Left lung (tissue), 10 donors: ENCODE results near the gene PROB1. TPM values are rescaled to one million over a fixed set of nuclear protein-coding genes. Genes with fewer than 3 reads are reported as not detected.
"Not testable (repeated sequence)": the region's sequence is repeated elsewhere in the genome, so short reads cannot be mapped to it uniquely, and the experiment has no call there.

Experiments used
- ATAC-seq: fragments of 200-7000 bp; cut with Tn5 transposase; one replicate; pipeline ENCODE4 v1.9.1; 2020; ENCODE audit warnings: moderate library complexity
- DNase-seq, 4 donors: peaks; one replicate each; pipeline ENCODE4 v3.0.0-alpha.2; 2013 to 2020
- H3K27ac ChIP-seq, 2 donors: fragments of 200-600 bp; sonication (generic) in 1 of 2; one replicate each; pipeline versions ENCODE4 v1.5.0 to v1.8.0; 2020 to 2021
- H3K27me3 ChIP-seq, 2 donors: fragments of 200-600 bp; sonication (generic) in 1 of 2; one replicate each; pipeline versions ENCODE4 v1.5.0 to v1.8.0; 2020 to 2021
- H3K36me3 ChIP-seq, 2 donors: fragments of 200-600 bp; sonication (generic) in 1 of 2; one replicate each; pipeline versions ENCODE4 v1.5.0 to v1.8.0; 2020 to 2021
- H3K4me1 ChIP-seq, 2 donors: fragments of 200-600 bp; one replicate each; pipeline ENCODE4 v1.8.0; 2021
- H3K4me3 ChIP-seq, 2 donors: fragments of 200-600 bp; sonication (generic) in 1 of 2; one replicate each; pipeline versions ENCODE4 v1.5.0 to v1.8.0; 2020 to 2021; ENCODE audit warnings: mild to moderate bottlenecking in 1 of 2
- H3K9me3 ChIP-seq, 2 donors: fragments of 200-600 bp; sonication (generic) in 1 of 2; one replicate each; pipeline versions ENCODE4 v1.5.0 to v1.8.0; 2020 to 2021
- intact Hi-C, 2 donors: fragments of 100-400 bp; cut with DNase I; formaldehyde crosslinking; loops; one replicate each; pipeline versions ENCODE4 v1.11.2 to v1.14.2; 2022
- polyA plus RNA-seq, 6 donors: library from polyadenylated mRNA; unstranded; fragments of 120-200 nt; gene quantifications; one replicate each; pipeline ENCODE4 v1.2.1, GENCODE V29; 2013; ENCODE audit not compliant: insufficient read length in 6 of 6
- total RNA-seq, 2 donors: library from RNA; stranded (reverse); fragmentation: NEBNext Ultra II Directional; extraction: Animal tissue kit (Norgen Biotek cat#: 25700); gene quantifications; one replicate each; pipeline ENCODE4 v1.2.1, GENCODE V29; 2021
- TF ChIP-seq, protein P1 (sequence below), 2 donors: fragments of 200-600 bp; sonication (generic) in 1 of 2; IDR thresholded peaks; one replicate each; pipeline versions ENCODE4 v1.5.0 to v1.8.0; 2021; ENCODE audit warnings: antibody characterized with exemption in 2 of 2
- donor health status: DM: no; HTN: yes; CAD: no.
- donor health status: DM: no; HTN: no; CAD: no.

The PROB1 gene
- total and polyA plus RNA-seq, 8 donors, result 0.73 to 1.8 (median 1.1) TPM

DNA sequence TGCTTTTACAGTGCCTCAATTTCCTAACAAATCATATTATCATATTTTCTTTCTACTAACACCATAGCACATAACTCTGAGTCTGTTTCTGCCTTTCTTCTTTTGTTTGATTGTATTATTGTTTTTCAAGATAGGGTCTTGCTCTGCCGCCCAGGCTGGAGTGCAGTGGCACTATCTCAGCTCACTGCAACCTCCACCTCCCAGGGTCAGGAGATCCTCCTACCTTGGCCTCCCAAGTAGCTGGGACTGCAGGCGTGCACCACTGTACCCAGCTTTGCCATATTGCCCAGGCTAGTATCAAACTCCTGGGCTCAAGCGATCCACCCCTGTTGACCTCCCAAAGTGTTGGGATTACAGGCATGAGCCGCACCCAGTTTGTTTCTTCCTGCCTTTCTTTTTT is 34.5 kb downstream of the PROB1 start:
- TF ChIP-seq, protein P1, sequence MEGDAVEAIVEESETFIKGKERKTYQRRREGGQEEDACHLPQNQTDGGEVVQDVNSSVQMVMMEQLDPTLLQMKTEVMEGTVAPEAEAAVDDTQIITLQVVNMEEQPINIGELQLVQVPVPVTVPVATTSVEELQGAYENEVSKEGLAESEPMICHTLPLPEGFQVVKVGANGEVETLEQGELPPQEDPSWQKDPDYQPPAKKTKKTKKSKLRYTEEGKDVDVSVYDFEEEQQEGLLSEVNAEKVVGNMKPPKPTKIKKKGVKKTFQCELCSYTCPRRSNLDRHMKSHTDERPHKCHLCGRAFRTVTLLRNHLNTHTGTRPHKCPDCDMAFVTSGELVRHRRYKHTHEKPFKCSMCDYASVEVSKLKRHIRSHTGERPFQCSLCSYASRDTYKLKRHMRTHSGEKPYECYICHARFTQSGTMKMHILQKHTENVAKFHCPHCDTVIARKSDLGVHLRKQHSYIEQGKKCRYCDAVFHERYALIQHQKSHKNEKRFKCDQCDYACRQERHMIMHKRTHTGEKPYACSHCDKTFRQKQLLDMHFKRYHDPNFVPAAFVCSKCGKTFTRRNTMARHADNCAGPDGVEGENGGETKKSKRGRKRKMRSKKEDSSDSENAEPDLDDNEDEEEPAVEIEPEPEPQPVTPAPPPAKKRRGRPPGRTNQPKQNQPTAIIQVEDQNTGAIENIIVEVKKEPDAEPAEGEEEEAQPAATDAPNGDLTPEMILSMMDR (IDR thresholded peaks at IDR 0.05), result no peak
- intact Hi-C loops, result no loop called here
- Histone ChIP-seq H3K27ac (no peak overlapping the region), H3K27me3 (no peaks in the 10 kb centered on the region), H3K4me1 (no peaks in the 10 kb centered on the region), H3K4me3 (no peak overlapping the region), H3K9me3 (no peaks in the 10 kb centered on the region), H3K36me3 (peaks cover 0 to 36% of the 10 kb centered on the region in 2 donors)
- DNase-seq (no peak), ATAC-seq (no peak)

DNA sequence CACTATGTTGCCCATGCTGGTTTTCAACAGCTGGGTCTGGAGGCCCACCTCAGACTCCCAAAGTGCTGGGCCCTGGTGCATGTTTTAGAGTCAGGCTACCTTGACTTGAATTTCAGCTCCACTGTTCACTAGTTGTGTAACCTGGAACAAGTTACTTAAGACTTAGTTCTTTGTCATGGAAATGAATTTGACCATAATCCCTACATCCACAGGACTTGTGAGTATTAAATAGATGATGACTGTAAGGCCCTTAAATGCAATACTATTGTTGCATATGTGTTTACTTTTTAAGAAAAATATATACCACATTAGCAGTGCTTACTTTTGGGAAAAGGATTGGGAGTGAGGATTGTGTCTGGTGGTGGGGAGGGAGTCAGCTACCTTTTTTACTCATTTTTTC is 36.8 kb downstream of the PROB1 start:
- no peak overlapping the region for H3K4me3 ChIP-seq
- DNase-seq (no peak), ATAC-seq (no peak)
- TF ChIP-seq, protein P1 (IDR thresholded peaks at IDR 0.05), result no peak
- no peaks in the 10 kb centered on the region for H3K27me3 ChIP-seq
- no peaks in the 10 kb centered on the region for H3K4me1 ChIP-seq
- no peaks in the 10 kb centered on the region for H3K9me3 ChIP-seq
- peaks cover 0 to 29% of the 10 kb centered on the region in 2 donors for H3K36me3 ChIP-seq
- H3K27ac ChIP-seq, result no peak overlapping the region
- intact Hi-C loops, result no loop called here

DNA sequence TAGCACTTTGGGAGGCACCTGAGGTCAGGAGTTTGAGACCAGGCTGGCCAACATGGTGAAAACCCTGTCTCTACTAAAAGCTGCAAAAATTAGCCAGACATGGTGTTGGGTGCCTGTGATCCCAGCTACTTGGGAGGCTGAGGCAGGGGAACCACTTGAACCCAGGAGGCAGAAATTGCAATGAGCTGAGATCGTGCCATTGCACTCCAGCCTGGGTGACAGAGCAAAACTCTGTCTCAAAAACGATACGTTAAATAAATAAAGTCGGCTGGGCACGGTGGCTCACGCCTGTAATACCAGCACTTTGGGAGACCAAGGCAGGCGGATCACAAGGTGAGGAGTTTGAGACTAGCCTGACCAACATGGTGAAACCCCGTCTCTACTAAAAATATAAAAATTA is 39.0 kb downstream of the PROB1 start:
- H3K4me3 ChIP-seq, ATAC-seq, H3K4me1 ChIP-seq, H3K9me3 ChIP-seq, intact Hi-C loops, H3K27me3 ChIP-seq, DNase-seq, H3K27ac ChIP-seq: not testable (repeated sequence)
- H3K36me3 ChIP-seq, result peaks cover 0 to 29% of the 10 kb centered on the region in 2 donors

DNA sequence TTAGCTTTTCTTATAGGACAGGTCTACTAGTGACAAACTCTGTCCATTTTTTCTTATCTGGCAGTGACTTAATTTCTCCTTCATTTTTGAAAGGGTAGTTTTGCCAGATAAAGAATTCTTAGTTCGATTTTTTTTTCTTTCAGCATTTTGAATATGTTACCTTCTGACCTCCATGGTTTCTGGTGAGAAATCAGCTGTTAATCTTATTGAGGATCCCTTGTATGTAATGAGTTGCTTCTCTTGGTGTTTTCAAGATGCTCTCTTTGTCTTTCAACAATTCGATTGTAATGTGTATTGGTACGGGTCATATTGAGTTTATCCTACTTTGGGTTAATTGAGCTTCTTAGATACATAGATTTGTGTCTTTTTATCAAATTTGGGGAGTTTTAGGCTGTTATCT is 40.7 kb downstream of the PROB1 start:
- TF ChIP-seq, protein P1 (IDR thresholded peaks at IDR 0.05), result no peak
- intact Hi-C loops, result no loop called here
- Histone ChIP-seq H3K27ac (no peak overlapping the region), H3K4me1 (peaks cover 0 to 11% of the 10 kb centered on the region in 2 donors), H3K27me3 (no peaks in the 10 kb centered on the region), H3K36me3 (peaks cover 0 to 22% of the 10 kb centered on the region in 2 donors), H3K9me3 (no peaks in the 10 kb centered on the region), H3K4me3 (no peak overlapping the region)
- ATAC-seq (no peak), DNase-seq (no peak)

DNA sequence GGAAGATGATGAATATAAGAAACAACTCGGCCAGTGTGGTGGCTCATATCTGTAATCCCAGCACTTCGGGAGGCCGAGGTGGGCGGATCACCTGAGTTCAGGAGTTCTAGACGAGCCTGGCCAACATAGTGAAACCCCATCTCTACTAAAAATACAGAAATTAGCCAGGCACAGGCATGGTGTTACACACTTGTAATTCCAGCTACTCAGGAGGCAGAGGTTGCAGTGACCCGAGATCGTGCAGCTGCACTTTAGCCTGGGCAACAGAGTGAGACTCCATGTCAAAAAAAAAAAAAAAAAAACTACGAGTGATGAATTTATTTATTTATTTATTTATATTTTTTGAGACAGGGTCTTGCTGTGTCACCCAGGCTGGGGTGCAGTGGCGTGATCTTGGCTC is 47.0 kb downstream of the PROB1 start:
- H3K4me1 ChIP-seq, result peaks cover 11 to 35% of the 10 kb centered on the region in 2 donors
- H3K27ac ChIP-seq, intact Hi-C loops, DNase-seq, H3K4me3 ChIP-seq, H3K36me3 ChIP-seq, H3K9me3 ChIP-seq, H3K27me3 ChIP-seq, ATAC-seq: not testable (repeated sequence)

DNA sequence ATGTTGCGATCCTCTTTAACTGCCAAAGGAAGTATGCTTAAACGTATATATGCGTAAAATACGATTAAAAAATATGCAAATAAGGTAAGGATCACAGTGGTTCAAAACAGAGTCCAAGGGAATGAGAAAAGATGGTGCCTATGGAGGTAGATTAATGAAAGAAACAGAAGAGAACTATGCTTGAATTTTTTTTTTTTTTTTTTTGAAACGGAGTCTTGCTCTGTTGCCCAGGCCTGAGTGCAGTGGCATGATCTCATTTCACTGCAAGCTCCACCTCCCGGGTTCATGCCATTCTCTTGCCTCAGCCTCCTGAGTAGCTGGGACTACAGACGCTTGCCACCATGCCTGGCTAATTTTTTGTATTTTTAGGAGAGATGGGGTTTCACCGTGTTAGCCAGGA is 49.5 kb downstream of the PROB1 start:
- DNase-seq, H3K27me3 ChIP-seq, H3K27ac ChIP-seq, intact Hi-C loops, H3K4me3 ChIP-seq, H3K9me3 ChIP-seq, H3K36me3 ChIP-seq, ATAC-seq: not testable (repeated sequence)
- peaks cover 12 to 48% of the 10 kb centered on the region in 2 donors for H3K4me1 ChIP-seq

DNA sequence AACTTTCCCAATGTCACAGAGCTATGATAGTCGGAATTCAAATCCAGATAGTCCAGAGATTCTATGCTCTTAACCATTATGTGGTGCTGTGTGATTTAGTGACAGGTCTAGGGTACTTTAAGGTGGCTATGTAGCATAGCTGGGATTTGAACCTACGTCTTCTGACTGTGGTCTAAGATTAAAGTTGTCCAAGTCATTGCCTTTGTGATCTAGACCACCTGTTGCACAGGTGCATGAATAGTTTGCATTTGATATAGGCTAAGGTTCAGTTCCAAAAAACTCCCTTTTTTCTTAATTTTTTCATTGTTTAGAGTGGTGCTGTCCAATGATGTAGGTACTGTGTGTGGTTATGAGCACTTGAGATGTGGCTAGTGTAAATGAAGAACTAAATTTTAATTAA is 50.7 kb downstream of the PROB1 start:
- DNase-seq, result no peak
- peaks cover 12 to 40% of the 10 kb centered on the region in 2 donors for H3K4me1 ChIP-seq
- H3K9me3 ChIP-seq, result no peaks in the 10 kb centered on the region
- no peak overlapping the region for H3K4me3 ChIP-seq
- intact Hi-C loops, result no loop called here
- no peaks in the 10 kb centered on the region for H3K27me3 ChIP-seq
- TF ChIP-seq, protein P1 (IDR thresholded peaks at IDR 0.05), result no peak
- H3K27ac ChIP-seq, result no peak overlapping the region
- peaks cover 0 to 4% of the 10 kb centered on the region in 2 donors for H3K36me3 ChIP-seq
- no peak for ATAC-seq
